ENCODE results near the gene APOL5.

Gene APOL5

DNA sequence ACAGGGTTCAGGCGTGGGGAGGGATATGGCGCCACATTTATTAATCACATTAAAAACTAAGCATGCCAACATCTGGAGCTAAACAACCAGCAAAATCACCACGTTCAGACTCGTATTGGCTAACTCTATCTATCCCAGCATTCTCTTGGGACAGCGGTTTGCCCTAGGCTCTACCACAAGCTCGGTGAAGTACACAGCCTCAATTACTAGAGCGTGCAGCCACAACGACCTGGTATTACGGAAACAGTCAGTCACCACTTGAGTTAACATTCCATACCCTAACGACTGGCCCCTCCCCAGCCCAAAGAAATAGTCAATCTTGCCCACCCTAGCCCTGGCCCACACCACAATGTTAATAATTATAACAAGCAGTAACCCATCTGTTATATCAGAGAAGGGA is 32.1 kb downstream of the APOL5 start:
- in situ Hi-C loops (cut with HindIII; ENCODE audit: low pct_ligation_motif_present, low sequenced_read_pairs): no loop called here
- Histone ChIP-seq H3K36me3 (replicated peaks) (peaks cover 11% of the 10 kb centered on the region), H3K27me3 (replicated peaks) (no peaks in the 10 kb centered on the region), H3K27ac (no peak overlapping the region), H3K4me3 (ENCODE audit: low read depth, low read length) (no peak overlapping the region)
- no peak for DNase-seq
- TF ChIP-seq, protein P1, sequence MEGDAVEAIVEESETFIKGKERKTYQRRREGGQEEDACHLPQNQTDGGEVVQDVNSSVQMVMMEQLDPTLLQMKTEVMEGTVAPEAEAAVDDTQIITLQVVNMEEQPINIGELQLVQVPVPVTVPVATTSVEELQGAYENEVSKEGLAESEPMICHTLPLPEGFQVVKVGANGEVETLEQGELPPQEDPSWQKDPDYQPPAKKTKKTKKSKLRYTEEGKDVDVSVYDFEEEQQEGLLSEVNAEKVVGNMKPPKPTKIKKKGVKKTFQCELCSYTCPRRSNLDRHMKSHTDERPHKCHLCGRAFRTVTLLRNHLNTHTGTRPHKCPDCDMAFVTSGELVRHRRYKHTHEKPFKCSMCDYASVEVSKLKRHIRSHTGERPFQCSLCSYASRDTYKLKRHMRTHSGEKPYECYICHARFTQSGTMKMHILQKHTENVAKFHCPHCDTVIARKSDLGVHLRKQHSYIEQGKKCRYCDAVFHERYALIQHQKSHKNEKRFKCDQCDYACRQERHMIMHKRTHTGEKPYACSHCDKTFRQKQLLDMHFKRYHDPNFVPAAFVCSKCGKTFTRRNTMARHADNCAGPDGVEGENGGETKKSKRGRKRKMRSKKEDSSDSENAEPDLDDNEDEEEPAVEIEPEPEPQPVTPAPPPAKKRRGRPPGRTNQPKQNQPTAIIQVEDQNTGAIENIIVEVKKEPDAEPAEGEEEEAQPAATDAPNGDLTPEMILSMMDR (IDR thresholded peaks at IDR 0.05; ENCODE audit: low read depth, low read length, missing control alignments): no peak

DNA sequence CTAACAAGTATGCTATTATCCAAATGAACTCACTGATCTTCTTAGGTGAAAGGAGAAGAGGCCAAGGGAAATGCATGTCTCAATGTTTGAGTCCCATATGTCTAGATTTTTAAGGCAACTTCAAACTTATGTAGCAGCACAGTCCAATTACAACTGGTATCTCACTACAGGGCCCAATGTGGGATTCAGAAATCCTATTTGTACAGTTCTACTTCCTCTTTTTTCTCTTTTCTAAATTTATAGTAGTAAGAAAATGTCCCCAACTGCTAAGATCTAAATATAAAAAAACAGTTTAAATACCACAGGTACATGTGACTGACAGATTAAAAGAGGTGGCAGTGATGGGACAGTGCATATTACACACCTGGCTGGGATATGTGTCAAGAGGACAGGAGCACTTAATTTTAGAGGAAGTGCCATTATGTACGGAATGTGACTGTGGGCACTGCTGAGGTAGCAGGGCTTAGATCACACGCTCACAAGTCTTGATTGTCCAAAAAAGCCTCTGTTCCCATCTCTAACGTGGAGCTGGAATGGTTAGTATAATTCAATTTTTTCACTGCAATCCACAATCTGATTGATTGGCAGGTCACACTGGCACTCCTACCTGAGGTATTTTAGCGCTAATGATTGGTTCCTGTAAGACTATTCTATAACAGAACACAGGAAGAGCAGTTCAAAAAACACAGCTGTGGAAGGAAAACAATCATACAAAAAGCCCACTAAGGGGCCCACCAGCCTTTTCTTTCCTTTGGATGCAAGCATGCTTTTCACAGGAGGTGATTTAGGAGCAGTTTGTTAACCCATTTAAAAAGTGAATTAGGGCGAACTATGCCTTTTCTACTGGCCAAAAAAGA is 34.6 kb downstream of the APOL5 start:
- Histone ChIP-seq H3K4me3 (ENCODE audit: low read depth, low read length) (no peak overlapping the region), H3K36me3 (replicated peaks) (peaks cover 17% of the 10 kb centered on the region), H3K27ac (no peak overlapping the region), H3K27me3 (replicated peaks) (no peaks in the 10 kb centered on the region)
- TF ChIP-seq, protein P1 (IDR thresholded peaks at IDR 0.05; ENCODE audit: low read depth, low read length, missing control alignments): no peak
- in situ Hi-C loops (cut with HindIII; ENCODE audit: low pct_ligation_motif_present, low sequenced_read_pairs): no loop called here
- DNase-seq: no peak

DNA sequence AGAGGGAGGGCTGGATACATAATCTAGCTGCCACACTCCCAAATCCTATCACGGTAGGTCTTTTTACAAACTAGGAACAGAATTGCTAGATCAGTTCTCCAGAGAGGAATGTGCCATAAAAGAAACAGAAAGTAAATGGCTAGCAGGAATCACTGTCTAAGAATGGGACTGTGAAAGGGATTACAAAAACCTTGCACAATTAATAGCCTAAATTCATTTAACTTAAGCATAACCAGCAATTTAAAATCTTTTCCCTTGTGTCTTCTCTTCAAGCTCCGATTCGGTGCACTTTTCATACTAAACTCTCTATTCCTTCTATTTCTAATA is 35.2 kb downstream of the APOL5 start:
- Histone ChIP-seq H3K27ac (no peak overlapping the region), H3K27me3 (replicated peaks) (no peaks in the 10 kb centered on the region), H3K4me3 (ENCODE audit: low read depth, low read length) (no peak overlapping the region), H3K36me3 (replicated peaks) (peaks cover 17% of the 10 kb centered on the region)
- DNase-seq: no peak
- in situ Hi-C loops (cut with HindIII; ENCODE audit: low pct_ligation_motif_present, low sequenced_read_pairs): no loop called here
- TF ChIP-seq, protein P1 (IDR thresholded peaks at IDR 0.05; ENCODE audit: low read depth, low read length, missing control alignments): no peak

DNA sequence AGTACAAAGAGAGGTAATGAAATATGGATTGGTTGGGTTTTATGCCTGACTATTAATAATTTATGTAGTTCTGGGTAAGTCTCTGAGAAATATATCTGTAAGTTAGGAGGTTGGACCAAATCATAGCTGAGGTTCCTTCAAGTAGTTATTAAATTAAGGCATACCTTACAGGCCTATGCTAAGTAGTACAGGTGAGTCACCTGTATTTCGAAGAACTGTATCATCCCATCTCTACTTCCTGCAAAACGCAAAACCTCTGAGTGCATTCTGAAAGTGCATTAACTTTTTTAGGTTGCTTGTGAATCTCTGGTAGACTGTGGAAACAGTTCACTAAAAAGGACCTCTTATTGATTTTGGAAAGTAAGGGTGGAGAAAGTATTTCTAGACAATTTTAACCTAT is 37.1 kb downstream of the APOL5 start:
- no peaks in the 10 kb centered on the region for H3K27me3 ChIP-seq (replicated peaks)
- H3K4me3 ChIP-seq (ENCODE audit: low read depth, low read length): no peak overlapping the region
- in situ Hi-C loops (cut with HindIII; ENCODE audit: low pct_ligation_motif_present, low sequenced_read_pairs): no loop called here
- TF ChIP-seq, protein P1 (IDR thresholded peaks at IDR 0.05; ENCODE audit: low read depth, low read length, missing control alignments): no peak
- H3K36me3 ChIP-seq (replicated peaks): peaks cover 29% of the 10 kb centered on the region
- DNase-seq: no peak
- H3K27ac ChIP-seq: no peak overlapping the region

DNA sequence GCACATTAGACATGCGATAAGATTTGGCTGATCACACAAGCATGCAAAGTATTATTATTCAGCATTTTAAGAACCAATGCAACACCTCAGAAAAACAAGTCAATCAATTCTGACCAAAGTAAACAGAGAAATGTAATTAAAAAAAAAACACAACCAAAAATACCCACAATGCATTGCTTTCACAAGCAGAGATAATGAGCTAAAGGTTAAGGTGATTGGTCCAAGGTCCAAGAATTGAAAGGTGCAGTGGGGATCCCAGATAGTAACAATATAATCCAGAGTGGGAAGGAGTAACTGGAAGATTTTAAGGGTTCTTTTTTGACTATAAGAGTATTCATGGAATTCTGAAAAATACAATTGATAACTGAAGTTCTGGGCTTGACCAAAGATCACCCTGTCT is 39.0 kb downstream of the APOL5 start:
- H3K36me3 ChIP-seq (replicated peaks): peaks cover 36% of the 10 kb centered on the region
- in situ Hi-C loops (cut with HindIII; ENCODE audit: low pct_ligation_motif_present, low sequenced_read_pairs): no loop called here

More for the DNA sequence above, 39.0 kb downstream of the APOL5 start:
- H3K27me3 ChIP-seq (replicated peaks): no peaks in the 10 kb centered on the region
- TF ChIP-seq, protein P1 (IDR thresholded peaks at IDR 0.05; ENCODE audit: low read depth, low read length, missing control alignments): no peak
- no peak overlapping the region for H3K27ac ChIP-seq
- no peak overlapping the region for H3K4me3 ChIP-seq (ENCODE audit: low read depth, low read length)
- DNase-seq: no peak

Measured in brain microvascular endothelial cell (primary cell).